HT1080 (cell line): ENCODE data around the gene TMPRSS13. TPM values are rescaled to one million over a fixed set of nuclear protein-coding genes. Genes with fewer than 3 reads are reported as not detected.
"Not testable (repeated sequence)": the region's sequence is repeated elsewhere in the genome, so short reads cannot be mapped to it uniquely, and the experiment has no call there.

Experiments used
- DNase-seq: peaks from one replicate; pipeline ENCODE4 v3.0.0-alpha.2; 2015; ENCODE audit warnings: low read depth
- total RNA-seq: library from RNA; depleted of rRNA; stranded (reverse); fragments of >200 nt; shearing (Covaris generic); gene quantifications from 2 replicates; pipeline ENCODE4 v1.2.3, GENCODE V29; 2014

The TMPRSS13 gene
- total RNA-seq, 1 experiment from 2014 or later, result not detected

- DNase-seq, result no peak
These were observed 22.1 kb upstream of the TMPRSS13 start for GRCh38 chr11:117950993-117951961.

- DNase-seq, result no peak
These were observed 21.1 kb upstream of the TMPRSS13 start for GRCh38 chr11:117950301-117950700.

- no peak for DNase-seq
These were observed 19.9 kb upstream of the TMPRSS13 start for GRCh38 chr11:117949062-117949461.

- not testable (repeated sequence) for DNase-seq
These were observed 19.3 kb upstream of the TMPRSS13 start for GRCh38 chr11:117948466-117948865.

GRCh38 chr11:117947751-117948150 is 18.5 kb upstream of the TMPRSS13 start:
- DNase-seq, result not testable (repeated sequence)

- DNase-seq, result peak; percentile 89
These were observed 17.8 kb upstream of the TMPRSS13 start for GRCh38 chr11:117946842-117947526.

- no peak for DNase-seq
These were observed 17.1 kb upstream of the TMPRSS13 start for GRCh38 chr11:117946156-117946841.

- no peak for DNase-seq
These were observed 16.0 kb upstream of the TMPRSS13 start for GRCh38 chr11:117945047-117945810.

- peak; percentile 10 for DNase-seq
These were observed 15.4 kb upstream of the TMPRSS13 start for GRCh38 chr11:117944554-117944953.

- DNase-seq, result peak; percentile 49
These were observed 12.9 kb upstream of the TMPRSS13 start for GRCh38 chr11:117941976-117942654.

- peak; percentile 62 for DNase-seq
These were observed 12.0 kb upstream of the TMPRSS13 start for GRCh38 chr11:117941163-117941707.

GRCh38 chr11:117940736-117941135 is 11.5 kb upstream of the TMPRSS13 start:
- no peak for DNase-seq

- DNase-seq, result no peak
These were observed 7.8 kb upstream of the TMPRSS13 start for GRCh38 chr11:117936973-117937372.

- no peak for DNase-seq
These were observed 5.5 kb upstream of the TMPRSS13 start for GRCh38 chr11:117934526-117935307.

- no peak for DNase-seq
These were observed 4.7 kb upstream of the TMPRSS13 start for GRCh38 chr11:117933930-117934329.

GRCh38 chr11:117933475-117933874 is 4.3 kb upstream of the TMPRSS13 start:
- DNase-seq, result no peak

- no peak for DNase-seq
These were observed 3.7 kb upstream of the TMPRSS13 start for GRCh38 chr11:117932947-117933346.

- no peak for DNase-seq
These were observed 3.2 kb upstream of the TMPRSS13 start for GRCh38 chr11:117932426-117932825.

GRCh38 chr11:117931971-117932370 is 2.8 kb upstream of the TMPRSS13 start:
- no peak for DNase-seq
